ENCODE measurements around the gene LDLR. TPM values are rescaled to one million over a fixed set of nuclear protein-coding genes. Genes with fewer than 3 reads are reported as not detected.
A peak's percentile ranks its signal among the peaks of the same experiment; 100 is the strongest.

The LDLR gene
- total RNA-seq, 1 experiment from 2014 or later, result 182 TPM

DNA sequence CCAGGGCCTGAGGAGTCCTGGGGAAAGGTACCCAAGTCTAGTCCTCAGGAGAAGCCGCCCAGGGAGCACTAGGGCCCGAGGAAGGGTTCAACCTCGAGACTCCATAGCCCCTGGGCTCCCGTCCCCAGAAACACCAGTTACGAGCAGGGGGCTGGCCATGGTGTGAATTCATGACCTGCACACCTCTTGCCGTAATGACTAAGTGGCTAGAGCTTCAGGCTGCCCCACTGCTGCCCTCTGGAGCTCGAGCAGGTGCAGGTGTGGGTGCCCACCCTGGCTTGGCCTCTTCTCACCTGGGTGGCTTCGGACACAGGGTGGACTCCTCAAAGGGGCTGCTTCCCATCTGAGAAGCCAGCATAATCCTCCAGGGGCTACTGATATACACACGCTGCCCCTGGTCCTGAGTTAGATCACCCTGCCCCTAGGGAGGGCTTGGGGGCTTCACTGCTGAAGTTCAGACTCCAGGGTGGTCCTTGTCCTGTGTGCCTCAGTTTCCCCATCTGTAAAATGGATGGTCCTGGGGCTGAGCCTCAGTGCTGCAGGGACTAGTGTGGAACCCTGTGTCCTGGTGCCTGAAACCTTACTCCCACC, 52.8 kb downstream of the LDLR start:
- peaks cover 82% of the 10 kb centered on the region for H3F3A ChIP-seq (ENCODE audit: insufficient read depth, low read depth)
- POLR2A ChIA-PET (ENCODE audit: unreplicated experiment), result interaction anchor here (0.6 kb wide), 1 partner anchor 276 kb away, joined by 6 read pairs; no protein-coding TSS in a partner anchor
- H3K4me2 ChIP-seq, result peak overlapping the region; percentile 76
- TF ChIP-seq CTCF (conservative IDR thresholded peaks at IDR 0.05) (peak; percentile 65), EZH2 (IDR thresholded peaks at IDR 0.05; ENCODE audit: low read depth) (no peak)
- H3K4me1 ChIP-seq (replicated peaks; ENCODE audit: insufficient read depth), result peaks cover 69% of the 10 kb centered on the region
- no peaks in the 10 kb centered on the region for H3K9me2 ChIP-seq (ENCODE audit: insufficient read depth)
- intact Hi-C loops (cut with micrococcal nuclease; ENCODE audit: unreplicated experiment), result loop anchor here (2.0 kb wide), 1 partner anchor 55 kb away; the partner anchor contains the start of gene KANK2
- no TSS peak for BruUV-seq (replicated peaks)
- H3K36me3 ChIP-seq (ENCODE audit: low read depth), result peaks cover 11% of the 10 kb centered on the region; the same call in 1 of the 2 replicates
- DNase-seq, result peak; percentile 49 to 56
- no peaks in the 10 kb centered on the region for H4K20me1 ChIP-seq (ENCODE audit: insufficient read depth)
- no peaks in the 10 kb centered on the region for H3K79me2 ChIP-seq (ENCODE audit: low read depth)
- peak overlapping the region; percentile 52 for H3K27ac ChIP-seq
- CTCF ChIA-PET, result interaction anchor here (0.6 kb wide), 2 partner anchors 9 to 12 kb away, joined by 3 to 14 read pairs; no protein-coding TSS in a partner anchor
- no peaks in the 10 kb centered on the region for H3K9me3 ChIP-seq (ENCODE audit: insufficient read depth, low read depth)
- no peak overlapping the region for H3K4me3 ChIP-seq
- H2AFZ ChIP-seq, result no peak overlapping the region
- no peaks in the 10 kb centered on the region for H3K27me3 ChIP-seq (ENCODE audit: insufficient read depth, low read depth)

GRCh38 chr19:11142528-11143171, 53.4 kb downstream of the LDLR start:
- TF ChIP-seq CTCF (conservative IDR thresholded peaks at IDR 0.05), result no peak
- no peak for TF ChIP-seq EZH2 (IDR thresholded peaks at IDR 0.05; ENCODE audit: low read depth)
- DNase-seq, result peak; percentile 94 to 95
- H3F3A ChIP-seq (ENCODE audit: insufficient read depth, low read depth), result peaks cover 79% of the 10 kb centered on the region
- peak overlapping the region; percentile 94 for H3K4me2 ChIP-seq
- peak overlapping the region; percentile 88 for H3K27ac ChIP-seq
- H3K79me2 ChIP-seq (ENCODE audit: low read depth), result no peaks in the 10 kb centered on the region
- H3K4me1 ChIP-seq (replicated peaks; ENCODE audit: insufficient read depth), result peaks cover 63% of the 10 kb centered on the region
- ChIA-PET CTCF (interaction anchor here (0.6 kb wide), 2 partner anchors 8 to 12 kb away, joined by 3 to 14 read pairs; no protein-coding TSS in a partner anchor), POLR2A (ENCODE audit: unreplicated experiment) (interaction anchor here (0.6 kb wide), 1 partner anchor 276 kb away, joined by 6 read pairs; no protein-coding TSS in a partner anchor)
- H3K4me3 ChIP-seq, result peak overlapping the region; percentile 53
- intact Hi-C loops (cut with micrococcal nuclease; ENCODE audit: unreplicated experiment), result loop anchor here (2.0 kb wide), 1 partner anchor 54 kb away; the partner anchor contains the start of gene KANK2
- no peaks in the 10 kb centered on the region for H3K27me3 ChIP-seq (ENCODE audit: insufficient read depth, low read depth)
- H3K9me3 ChIP-seq (ENCODE audit: insufficient read depth, low read depth), result no peaks in the 10 kb centered on the region
- no peaks in the 10 kb centered on the region for H3K9me2 ChIP-seq (ENCODE audit: insufficient read depth)
- no peaks in the 10 kb centered on the region for H4K20me1 ChIP-seq (ENCODE audit: insufficient read depth)
- H3K36me3 ChIP-seq (ENCODE audit: low read depth), result peaks cover 11% of the 10 kb centered on the region; the same call in 1 of the 2 replicates
- H2AFZ ChIP-seq, result no peak overlapping the region
- no TSS peak for BruUV-seq (replicated peaks)

GRCh38 chr19:11145536-11145924, 56.3 kb downstream of the LDLR start:
- POLR2A ChIA-PET (ENCODE audit: unreplicated experiment), result no interaction called here
- H3K27ac ChIP-seq, result no peak overlapping the region
- H3K9me2 ChIP-seq (ENCODE audit: insufficient read depth), result no peaks in the 10 kb centered on the region
- H3K36me3 ChIP-seq (ENCODE audit: low read depth), result peaks cover 11% of the 10 kb centered on the region; the same call in 1 of the 2 replicates
- no TSS peak for BruUV-seq (replicated peaks)
- H3K9me3 ChIP-seq (ENCODE audit: insufficient read depth, low read depth), result no peaks in the 10 kb centered on the region
- TF ChIP-seq EZH2 (IDR thresholded peaks at IDR 0.05; ENCODE audit: low read depth) (no peak), CTCF (conservative IDR thresholded peaks at IDR 0.05) (no peak)
- intact Hi-C loops (cut with micrococcal nuclease; ENCODE audit: unreplicated experiment), result no loop called here
- peaks cover 61% of the 10 kb centered on the region for H3F3A ChIP-seq (ENCODE audit: insufficient read depth, low read depth)
- peaks cover 2% of the 10 kb centered on the region; the same call in 1 of the 2 replicates for H3K79me2 ChIP-seq (ENCODE audit: low read depth)
- H3K27me3 ChIP-seq (ENCODE audit: insufficient read depth, low read depth), result no peaks in the 10 kb centered on the region
- DNase-seq, result peak in 1 of 2 experiments; percentile 25
- H3K4me2 ChIP-seq, result no peak overlapping the region
- peaks cover 34% of the 10 kb centered on the region for H3K4me1 ChIP-seq (replicated peaks; ENCODE audit: insufficient read depth)
- H2AFZ ChIP-seq, result no peak overlapping the region
- CTCF ChIA-PET, result interaction anchor here (0.6 kb wide), 1 partner anchor 171 kb away, joined by 3 read pairs; no protein-coding TSS in a partner anchor
- H3K4me3 ChIP-seq, result no peak overlapping the region
- H4K20me1 ChIP-seq (ENCODE audit: insufficient read depth), result no peaks in the 10 kb centered on the region

Data from PC-9 (cell line).